8988T (cell line): ENCODE measurements around the gene ZFR2.
A peak's percentile ranks its signal among the peaks of the same experiment; 100 is the strongest.
"Not testable (repeated sequence)": the region's sequence is repeated elsewhere in the genome, so short reads cannot be mapped to it uniquely, and the experiment has no call there.

Source experiments
- DNase-seq: peaks from one replicate; pipeline ENCODE4 v3.0.0; 2011

ZFR2 gene

DNA sequence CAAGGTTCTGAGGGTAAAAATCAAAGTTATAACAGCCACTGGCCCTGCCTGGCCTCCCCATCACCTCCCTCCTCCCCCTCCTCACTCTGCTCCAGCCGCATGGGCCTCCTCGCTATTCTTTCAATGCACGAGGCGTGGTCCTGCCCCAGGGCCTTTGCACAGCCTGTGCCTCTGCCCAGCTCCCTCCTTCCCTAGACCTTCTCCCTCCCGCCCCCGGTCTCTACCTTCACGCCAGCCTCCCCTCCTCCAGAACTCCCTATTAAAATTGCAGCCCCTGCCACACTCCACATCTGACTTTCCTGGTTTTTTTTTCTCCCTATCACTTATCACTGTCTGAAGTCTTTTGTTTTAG lies 100.1 kb downstream of the ZFR2 start:
- no peak for DNase-seq

DNA sequence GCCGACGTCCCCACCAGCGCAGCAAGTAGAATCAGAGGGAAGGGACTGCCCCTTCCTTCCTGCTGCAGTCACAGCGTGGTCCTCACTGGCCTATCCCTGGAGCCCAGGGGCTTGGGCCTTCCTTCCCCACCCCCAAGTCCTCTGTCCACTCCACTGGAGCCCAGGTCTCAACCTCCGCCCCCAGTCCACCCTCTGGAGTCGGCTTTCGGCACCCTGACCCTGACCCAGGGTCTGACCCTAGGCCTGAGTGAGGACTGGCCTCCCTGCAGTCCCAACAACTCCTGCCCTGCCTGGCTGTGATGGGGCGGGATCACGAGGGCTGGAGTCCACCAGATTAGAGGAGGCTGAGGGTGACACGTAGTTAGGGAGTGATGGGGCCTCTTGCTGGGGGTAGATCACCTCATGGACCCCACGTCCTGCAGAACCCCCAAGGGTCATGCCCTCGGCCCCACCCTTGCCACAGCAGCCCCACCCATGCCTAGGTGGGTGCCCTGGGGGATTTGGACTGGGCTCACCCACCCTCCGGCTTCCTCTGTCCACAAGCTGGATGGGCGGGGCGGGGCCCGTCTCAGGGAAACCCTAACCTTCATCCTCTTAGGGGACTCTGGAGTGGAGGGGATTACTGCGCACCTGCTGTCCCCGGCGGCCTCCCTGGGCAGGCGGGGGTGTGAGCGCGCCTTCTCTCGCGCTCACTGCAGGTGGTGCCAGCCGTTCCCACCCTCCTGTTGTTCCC lies 100.7 kb downstream of the ZFR2 start:
- no peak for DNase-seq

DNA sequence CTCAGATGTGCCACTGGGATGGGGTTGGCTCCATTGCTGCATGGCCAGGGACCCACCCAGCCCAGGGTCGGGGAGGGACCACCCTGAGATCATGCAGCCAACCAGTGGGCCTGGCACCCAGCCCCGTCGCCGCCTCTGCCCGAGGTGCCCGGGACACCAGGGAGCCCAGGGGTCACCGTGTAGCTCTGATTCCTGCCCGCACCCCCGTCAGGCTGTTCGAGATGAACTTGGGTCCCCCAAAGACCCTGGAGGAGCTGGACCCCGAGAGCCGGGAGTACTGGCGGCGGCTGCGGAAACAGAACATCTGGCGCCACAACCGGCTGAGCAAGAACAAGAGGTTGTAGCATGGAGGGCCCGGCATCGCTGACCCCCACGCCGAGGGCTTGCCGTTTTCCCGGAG lies 101.8 kb downstream of the ZFR2 start:
- DNase-seq = no peak

DNA sequence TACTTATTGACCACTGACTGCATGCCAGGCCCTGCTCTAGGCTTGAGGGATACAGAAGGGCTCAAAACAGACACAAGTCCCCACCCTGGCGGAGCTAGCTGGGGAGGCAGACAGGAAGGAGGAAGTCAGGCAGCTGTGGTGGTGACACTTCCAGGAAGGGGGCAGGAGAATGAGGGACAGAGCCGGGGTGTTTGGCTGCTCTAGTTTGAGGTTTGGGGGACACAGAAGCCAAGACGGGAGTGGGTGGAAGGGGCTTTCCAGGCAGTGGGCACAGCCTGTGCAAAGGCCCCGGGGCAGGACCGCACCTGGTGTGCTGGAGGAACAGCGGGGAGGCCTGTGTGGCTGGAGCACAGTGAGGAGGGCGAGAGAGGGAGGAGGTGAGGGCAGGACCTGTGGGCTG lies 102.3 kb downstream of the ZFR2 start:
- DNase-seq = no peak

DNA sequence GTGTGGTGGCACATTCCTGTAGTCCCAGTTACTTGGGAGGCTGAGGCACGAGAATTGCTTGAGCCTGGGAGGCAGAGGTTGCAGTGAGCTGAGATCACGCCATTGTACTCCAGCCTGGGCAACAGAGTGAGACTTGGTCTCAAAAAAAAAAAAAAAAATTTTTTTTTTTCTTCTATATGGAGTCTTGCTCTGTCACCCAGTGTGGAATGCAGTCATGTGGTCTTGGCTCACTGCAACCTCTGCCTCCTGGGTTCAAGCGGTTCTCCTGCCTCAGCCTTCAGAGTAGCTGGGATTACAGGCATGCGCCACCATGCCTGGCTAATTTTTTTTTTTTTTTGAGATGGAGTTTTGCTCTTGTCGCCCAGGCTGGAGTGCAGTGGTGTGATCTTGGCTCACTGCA lies 103.1 kb downstream of the ZFR2 start:
- not testable (repeated sequence) for DNase-seq

DNA sequence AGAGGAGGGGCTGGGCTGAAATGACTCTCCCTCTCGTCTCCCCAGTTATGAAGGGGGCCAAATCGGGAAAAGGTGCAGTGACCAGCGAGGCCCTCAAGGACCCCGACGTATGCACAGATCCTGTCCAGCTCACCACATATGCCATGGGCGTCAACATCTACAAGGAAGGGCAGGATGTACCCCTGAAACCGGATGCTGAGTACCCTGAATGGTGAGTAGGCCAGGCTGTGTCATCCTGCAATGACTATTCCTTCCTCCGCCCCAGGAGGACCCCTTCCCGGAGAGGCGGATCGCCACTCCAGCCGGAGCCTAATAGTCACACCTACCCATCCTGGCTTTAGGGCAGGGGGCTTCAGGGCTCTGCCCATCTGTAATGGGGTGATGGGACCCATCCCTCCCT lies 103.7 kb downstream of the ZFR2 start:
- no peak for DNase-seq

DNA sequence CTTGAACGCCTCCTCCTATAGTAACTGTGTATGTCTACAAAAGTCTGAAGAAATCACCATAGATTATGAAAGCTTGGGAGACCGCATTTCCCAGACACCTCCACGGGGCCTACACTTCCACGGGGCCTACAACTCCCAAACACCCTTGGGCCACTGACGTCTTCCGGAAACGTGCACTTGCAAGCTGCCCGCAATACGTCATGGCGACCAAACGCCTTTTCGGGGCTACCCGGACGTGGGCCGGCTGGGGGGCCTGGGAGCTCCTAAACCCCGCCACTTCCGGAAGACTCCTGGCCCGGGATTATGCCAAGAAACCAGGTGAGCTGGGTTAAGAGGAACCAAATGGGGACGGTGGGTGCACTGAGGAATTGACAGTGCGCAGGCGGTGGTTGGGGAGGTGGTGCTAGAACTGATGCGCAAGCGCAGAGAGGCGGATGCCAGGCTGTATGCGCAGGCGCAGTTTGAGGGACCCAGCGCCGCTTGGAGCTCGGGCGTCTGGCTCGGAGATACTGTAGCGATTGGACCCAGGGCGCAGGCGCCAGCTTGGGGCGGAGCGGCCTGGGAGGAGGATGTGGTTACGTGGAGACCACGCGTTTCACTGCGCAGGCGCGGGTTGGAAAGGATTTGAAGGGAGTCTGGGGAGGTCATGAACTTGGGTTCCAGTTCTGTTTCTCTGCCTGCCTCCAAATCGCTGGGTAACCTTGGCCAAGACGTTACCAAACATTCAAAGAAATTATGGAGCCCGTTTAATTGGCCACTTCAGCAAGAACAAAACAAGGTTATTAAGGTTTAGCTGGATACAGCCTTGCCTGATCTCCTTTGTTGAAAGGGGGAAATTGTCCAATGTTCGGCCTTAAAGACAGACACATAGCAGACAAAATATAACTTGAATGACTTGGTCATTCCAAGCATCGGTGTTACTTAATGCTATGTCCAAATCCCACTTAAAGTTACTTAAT lies 106.1 kb downstream of the ZFR2 start, which contains the start of gene MRPL54:
Gene MRPL54 (plus strand): TSS at position 182 of the 959 bp plus-strand sequence. CDS start 19 bp downstream, at position 201.
- DNase-seq = peak; percentile 90

DNA sequence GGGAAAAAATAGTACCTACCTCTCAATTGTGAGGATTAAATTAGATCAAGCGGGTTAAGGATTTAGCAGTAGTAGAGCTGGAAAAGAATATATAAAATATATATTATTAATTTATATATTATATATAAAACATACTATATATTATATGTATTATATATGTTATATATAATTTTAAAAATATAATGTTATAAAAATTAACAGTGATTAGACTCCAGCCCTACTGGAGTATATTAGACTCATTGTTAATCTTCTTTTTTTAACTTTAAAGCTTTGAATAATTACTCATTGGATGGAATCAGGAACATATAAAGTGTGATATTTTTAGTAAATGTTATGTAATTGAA lies 106.7 kb downstream of the ZFR2 start:
- DNase-seq = no peak

DNA sequence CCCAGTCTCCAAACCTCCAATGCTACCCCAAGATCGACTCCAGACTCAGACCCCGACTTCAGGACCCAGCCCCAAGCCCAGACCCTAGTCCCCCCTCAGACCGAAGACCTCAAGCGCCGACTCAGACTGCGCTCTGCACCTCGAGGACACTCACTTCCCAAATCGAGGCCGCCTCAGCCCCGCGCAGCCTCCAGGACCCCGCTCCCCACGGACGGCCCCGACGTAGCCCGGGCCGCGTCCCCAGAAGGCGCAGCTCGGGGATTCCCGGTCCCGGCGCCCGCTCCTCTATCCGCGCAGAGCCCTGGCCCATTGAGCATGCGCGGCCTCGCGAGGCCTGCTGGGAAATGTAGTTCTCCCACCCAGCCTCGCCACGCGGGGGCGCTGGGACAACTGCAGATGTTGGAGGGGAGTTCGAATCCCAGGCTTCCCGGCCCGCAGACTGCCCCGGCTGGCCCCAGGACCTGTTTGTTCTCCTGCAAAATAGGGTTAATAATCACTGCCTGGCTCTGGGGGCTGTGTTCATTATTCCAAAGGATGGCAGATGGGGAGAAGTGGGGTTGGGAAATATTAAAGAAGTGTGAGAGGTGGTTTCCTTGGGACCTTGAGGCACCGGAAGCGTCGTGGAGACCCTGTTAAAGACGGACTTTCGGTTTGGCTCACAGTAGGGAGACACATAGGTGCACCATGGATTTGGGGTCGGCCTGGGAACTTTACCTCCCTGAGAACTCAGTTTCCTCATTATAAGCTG lies 107.3 kb downstream of the ZFR2 start, which contains the start of gene APBA3:
Gene APBA3 (minus strand): TSS at position 311 of the 748 bp plus-strand sequence. CDS start 1,428 bp downstream, outside the sequence.
- DNase-seq = peak; percentile 80

DNA sequence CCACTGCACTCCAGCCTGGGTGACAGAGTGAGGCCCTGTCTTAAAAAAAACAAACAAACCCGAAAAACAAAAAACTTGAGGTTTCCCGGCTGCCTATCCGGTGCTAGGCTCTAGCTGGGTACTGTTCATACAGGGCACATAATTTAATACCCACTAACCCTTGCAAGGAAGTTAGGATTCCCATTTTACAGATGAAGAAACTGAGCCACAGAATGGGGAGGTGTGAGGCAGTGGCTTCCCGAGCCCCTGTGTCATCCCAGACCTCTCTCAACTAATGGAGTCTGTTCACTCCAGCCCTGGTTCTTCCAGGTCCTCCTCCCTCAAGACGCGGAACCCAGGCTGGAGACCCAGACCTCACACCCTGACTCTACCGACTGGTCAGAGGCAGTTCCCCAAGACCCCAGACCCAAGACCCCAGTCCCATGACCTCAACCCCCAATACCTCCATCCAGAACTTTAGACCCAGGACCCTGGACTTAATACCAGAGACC lies 107.9 kb downstream of the ZFR2 start:
- DNase-seq = no peak

DNA sequence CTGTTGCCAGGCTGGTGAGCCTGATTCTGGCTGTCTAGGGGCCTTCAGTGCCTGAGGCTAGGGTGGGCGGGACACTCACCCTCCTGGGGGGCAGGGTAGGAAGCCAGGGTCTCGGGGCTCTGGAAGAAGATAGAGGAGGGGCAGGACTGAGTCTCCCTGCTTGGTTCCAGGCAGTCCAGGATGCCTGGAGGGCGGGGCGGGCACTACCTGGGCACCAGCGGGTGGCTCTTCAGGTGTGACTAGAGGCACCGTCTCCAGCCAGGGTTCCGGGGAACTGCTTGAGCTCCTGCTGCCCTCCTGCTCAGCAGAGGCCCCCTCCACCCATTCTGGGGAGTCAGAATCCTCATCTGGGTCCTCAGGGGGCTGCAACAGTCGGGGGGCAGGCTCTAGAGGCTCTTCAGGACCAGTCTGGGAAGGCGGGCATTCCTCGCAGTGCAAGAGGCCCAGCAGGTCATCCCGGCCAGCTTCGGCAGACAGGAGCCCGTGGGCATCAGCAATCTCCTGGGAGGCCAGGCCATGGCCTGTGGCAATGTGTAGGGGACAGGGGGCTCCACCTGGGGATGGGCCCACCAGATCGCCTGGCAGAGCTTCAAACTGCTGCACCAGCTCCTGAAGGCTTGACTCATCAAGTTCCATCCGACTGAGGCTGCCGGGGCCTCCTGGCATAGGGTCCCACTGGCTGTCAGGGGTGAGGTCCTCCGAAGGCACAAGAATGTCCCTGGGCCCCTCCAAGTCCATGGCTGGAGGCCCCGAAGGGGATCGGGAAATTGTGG lies 109.2 kb downstream of the ZFR2 start:
- no peak for DNase-seq

DNA sequence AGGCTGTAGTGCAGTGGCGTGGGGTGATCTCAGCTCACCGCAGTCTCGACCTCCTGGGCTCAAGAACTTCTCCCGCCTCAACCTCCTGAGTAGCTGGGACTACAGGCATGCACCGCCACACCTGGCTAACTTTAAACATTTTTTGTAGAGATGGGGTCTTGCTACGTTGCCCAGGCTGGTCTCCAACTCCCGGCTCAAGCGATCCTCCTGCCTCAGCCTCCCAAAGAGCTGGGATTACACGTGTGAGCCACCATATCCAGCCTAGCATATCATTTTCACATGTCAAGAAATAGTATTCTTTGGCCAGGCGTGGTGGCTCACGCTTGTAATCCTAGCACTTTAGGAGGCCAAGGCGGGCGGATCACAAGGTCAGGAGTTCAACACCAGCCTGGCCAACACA lies 110.5 kb downstream of the ZFR2 start:
- not testable (repeated sequence) for DNase-seq

DNA sequence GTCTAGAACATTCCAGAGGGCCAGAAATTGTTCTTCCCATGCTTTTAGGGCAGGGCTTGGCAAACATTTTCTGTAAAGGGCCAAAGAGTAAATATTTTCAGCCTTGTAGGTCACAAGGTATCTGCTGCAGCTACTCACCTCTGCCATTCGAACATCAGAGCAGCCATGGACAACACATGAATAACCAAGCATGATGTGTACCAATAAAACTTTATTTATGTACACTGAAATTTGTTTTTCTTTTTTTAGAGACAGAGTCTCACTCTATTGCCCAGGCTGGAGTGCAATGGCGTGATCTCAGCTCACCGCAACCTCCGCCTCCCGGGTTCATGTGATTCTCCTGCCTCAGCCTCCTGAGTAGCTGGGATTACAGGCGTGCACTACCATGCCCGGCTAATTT lies 111.1 kb downstream of the ZFR2 start:
- DNase-seq = not testable (repeated sequence)
